DND-41 (cell line): ENCODE data around the gene MARVELD2.
"Not testable (repeated sequence)": the region's sequence is repeated elsewhere in the genome, so short reads cannot be mapped to it uniquely, and the experiment has no call there.

Source experiments
- ATAC-seq: fragments of 200-7000 bp; cut with Tn5 transposase; 3 replicates; pipeline ENCODE4 v1.9.1; 2021; ENCODE audit warnings: low read depth; ENCODE audit not compliant: insufficient read depth
- DNase-seq: peaks from one replicate; pipeline ENCODE4 v3.0.0-alpha.2; 2020
- H2AFZ ChIP-seq: 2 replicates; pipeline ENCODE4 v1.6.0; 2012; ENCODE audit warnings: low read depth, low read length
- H3K27ac ChIP-seq: 2 replicates; pipeline ENCODE4 v1.5.1; 2012; ENCODE audit warnings: low read length, inconsistent platforms
- H3K27me3 ChIP-seq: fragments of 200-600 bp; sonication (generic); 2 replicates; pipeline ENCODE4 v1.6.0; 2012; ENCODE audit warnings: low read length, mild to moderate bottlenecking, inconsistent platforms; ENCODE audit not compliant: insufficient read depth, poor library complexity
- H3K36me3 ChIP-seq: 2 replicates; pipeline ENCODE4 v1.5.1; 2012; ENCODE audit warnings: low read length, inconsistent platforms; ENCODE audit not compliant: insufficient read depth
- H3K4me1 ChIP-seq: 2 replicates; pipeline ENCODE4 v1.5.1; 2012; ENCODE audit warnings: mild to moderate bottlenecking, low read length; ENCODE audit not compliant: insufficient read depth
- H3K4me2 ChIP-seq: 2 replicates; pipeline ENCODE4 v1.6.0; 2012; ENCODE audit warnings: mild to moderate bottlenecking, moderate library complexity, low read length, inconsistent platforms; ENCODE audit not compliant: insufficient read depth
- H3K4me3 ChIP-seq, 2 experiments: fragments of 200-600 bp in 1 of 2; shearing (Covaris generic) in 1 of 2; 2 replicates each; pipeline ENCODE4 v1.5.1; 2012 to 2016; ENCODE audit warnings: inconsistent platforms in 2 of 2, low read length in 2 of 2, mild to moderate bottlenecking in 2 of 2, low read depth in 1 of 2, moderate library complexity in 1 of 2
- H3K79me2 ChIP-seq: 2 replicates; pipeline ENCODE4 v1.6.0; 2012; ENCODE audit warnings: low read length, inconsistent platforms; ENCODE audit not compliant: insufficient read depth
- H3K9ac ChIP-seq: 2 replicates; pipeline ENCODE4 v1.6.0; 2012; ENCODE audit warnings: low read depth, mild to moderate bottlenecking, inconsistent platforms, low read length, moderate library complexity
- H3K9me3 ChIP-seq: 2 replicates; pipeline ENCODE4 v1.5.1; 2012; ENCODE audit warnings: low read length, moderate library complexity, mild to moderate bottlenecking, inconsistent platforms; ENCODE audit not compliant: insufficient read depth, severe bottlenecking
- H4K20me1 ChIP-seq: 2 replicates; pipeline ENCODE4 v1.6.0; 2012; ENCODE audit warnings: low read length; ENCODE audit not compliant: insufficient read depth
- CTCF ChIP-seq: IDR thresholded peaks from 2 replicates; pipeline ENCODE4 v1.5.1; 2012; ENCODE audit warnings: borderline replicate concordance, low read length, moderate library complexity, mild to moderate bottlenecking; ENCODE audit not compliant: poor library complexity, severe bottlenecking; ENCODE audit errors: extremely low read depth
- EZH2 ChIP-seq: IDR thresholded peaks from 3 replicates; pipeline ENCODE4 v1.6.1; 2012; ENCODE audit warnings: borderline replicate concordance, low read depth, mild to moderate bottlenecking, moderate library complexity, low read length, inconsistent platforms; ENCODE audit not compliant: severe bottlenecking

Gene MARVELD2

DNA sequence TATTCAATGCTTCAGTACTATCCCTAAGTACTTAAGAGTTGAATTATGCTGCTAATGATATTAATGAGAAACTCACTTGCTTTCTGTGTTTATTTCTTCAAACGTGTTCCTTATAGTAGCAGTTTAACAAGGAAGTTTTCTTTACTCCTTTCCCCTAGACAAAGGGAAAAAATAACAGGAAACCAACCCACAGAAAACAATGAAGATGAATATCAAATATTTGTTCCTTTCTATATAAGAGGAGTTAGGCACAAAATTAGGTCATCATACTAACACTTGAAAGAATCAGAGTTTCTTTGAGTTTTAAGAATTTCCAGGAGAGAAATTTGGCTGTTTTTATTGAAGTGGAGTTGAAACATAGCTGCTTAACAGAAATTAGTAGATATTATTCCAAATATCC, 62.3 kb downstream of the MARVELD2 start:
- Histone ChIP-seq H3K9me3 (no peaks in the 10 kb centered on the region), H3K79me2 (no peaks in the 10 kb centered on the region), H3K4me2 (no peak overlapping the region), H3K27me3 (no peaks in the 10 kb centered on the region), H3K4me1 (no peaks in the 10 kb centered on the region), H3K4me3 (no peak overlapping the region), H3K36me3 (no peaks in the 10 kb centered on the region), H3K27ac (no peak overlapping the region), H4K20me1 (no peaks in the 10 kb centered on the region), H2AFZ (no peak overlapping the region), H3K9ac (no peak overlapping the region)
- TF ChIP-seq CTCF, result no peak
- no peak for TF ChIP-seq EZH2
- DNase-seq, result no peak
- no peak for ATAC-seq

DNA sequence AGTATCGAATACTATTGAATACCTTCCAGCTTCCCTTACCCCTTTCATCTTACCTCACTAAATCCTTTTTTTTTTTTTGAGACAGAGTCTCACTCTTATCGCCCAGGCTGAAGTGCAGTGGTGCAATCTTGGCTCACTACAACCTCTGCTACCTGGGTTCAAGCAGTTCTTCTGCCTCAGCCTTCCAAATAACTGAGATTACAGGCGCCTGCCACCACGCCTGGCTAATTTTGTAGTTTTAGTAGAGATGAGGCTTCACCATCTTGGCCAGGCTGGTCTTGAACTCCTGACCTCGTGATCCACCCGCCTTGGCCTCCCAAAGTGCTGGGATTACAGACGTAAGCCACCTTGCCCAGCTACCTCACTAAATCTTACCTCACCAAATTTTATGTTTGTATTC, 63.4 kb downstream of the MARVELD2 start:
- H3K9me3 ChIP-seq, H3K79me2 ChIP-seq, DNase-seq, H3K27ac ChIP-seq, H2AFZ ChIP-seq, H3K4me2 ChIP-seq, ATAC-seq, H3K36me3 ChIP-seq, H4K20me1 ChIP-seq, H3K4me1 ChIP-seq, H3K4me3 ChIP-seq, H3K27me3 ChIP-seq, H3K9ac ChIP-seq: not testable (repeated sequence)

- Histone ChIP-seq H2AFZ (no peak overlapping the region), H3K27ac (no peak overlapping the region), H3K4me3 (no peak overlapping the region), H3K9me3 (no peaks in the 10 kb centered on the region), H3K4me2 (no peak overlapping the region), H3K79me2 (no peaks in the 10 kb centered on the region), H3K9ac (no peak overlapping the region), H3K4me1 (no peaks in the 10 kb centered on the region), H4K20me1 (no peaks in the 10 kb centered on the region), H3K27me3 (peaks cover 6% of the 10 kb centered on the region), H3K36me3 (no peaks in the 10 kb centered on the region)
- no peak for TF ChIP-seq CTCF
- TF ChIP-seq EZH2, result no peak
- no peak for ATAC-seq
- DNase-seq, result no peak
These were observed 70.0 kb downstream of the MARVELD2 start for GRCh38 chr5:69484891-69485290.

GRCh38 chr5:69485471-69485870, 70.6 kb downstream of the MARVELD2 start:
- no peak overlapping the region for H3K27ac ChIP-seq
- H3K9ac ChIP-seq, result no peak overlapping the region
- no peak overlapping the region for H3K4me2 ChIP-seq
- H3K36me3 ChIP-seq, result no peaks in the 10 kb centered on the region
- H3K4me1 ChIP-seq, result no peaks in the 10 kb centered on the region
- DNase-seq (no peak), ATAC-seq (no peak)
- TF ChIP-seq EZH2 (no peak), CTCF (no peak)
- no peaks in the 10 kb centered on the region for H4K20me1 ChIP-seq
- H2AFZ ChIP-seq, result no peak overlapping the region
- H3K79me2 ChIP-seq, result no peaks in the 10 kb centered on the region
- H3K27me3 ChIP-seq, result peaks cover 6% of the 10 kb centered on the region
- no peaks in the 10 kb centered on the region for H3K9me3 ChIP-seq
- H3K4me3 ChIP-seq, result no peak overlapping the region
